Adipocyte (in vitro differentiated cells): ENCODE results near the gene MSTO1.
"Not testable (repeated sequence)": the region's sequence is repeated elsewhere in the genome, so short reads cannot be mapped to it uniquely, and the experiment has no call there.

ENCODE experiments used
- DNase-seq: peaks from one replicate; pipeline ENCODE4 v3.0.0-alpha.2; 2015; ENCODE audit warnings: low read depth
- H3K27me3 ChIP-seq: replicated peaks from 2 replicates; pipeline ENCODE4 v1.7.0; 2013; ENCODE audit warnings: mild to moderate bottlenecking, low read length, moderate library complexity; ENCODE audit not compliant: control insufficient read depth, insufficient read depth
- H3K36me3 ChIP-seq: 2 replicates; pipeline ENCODE4 v1.7.0; 2013; ENCODE audit warnings: low read length, mild to moderate bottlenecking, moderate library complexity; ENCODE audit not compliant: control insufficient read depth, insufficient read depth, severe bottlenecking
- H3K4me1 ChIP-seq: 2 replicates; pipeline ENCODE4 v1.7.0; 2013; ENCODE audit warnings: mild to moderate bottlenecking, low read length, moderate library complexity; ENCODE audit not compliant: control insufficient read depth, insufficient read depth
- H3K4me3 ChIP-seq: 2 replicates; pipeline ENCODE4 v1.7.0; 2013; ENCODE audit warnings: mild to moderate bottlenecking, low read length, moderate library complexity
- H3K9ac ChIP-seq: 2 replicates; pipeline ENCODE4 v1.7.0; 2013; ENCODE audit warnings: mild to moderate bottlenecking, low read length, moderate library complexity
- H3K9me3 ChIP-seq: 2 replicates; pipeline ENCODE4 v1.7.0; 2013; ENCODE audit warnings: mild to moderate bottlenecking, low read length, moderate library complexity; ENCODE audit not compliant: control insufficient read depth

Gene MSTO1

GRCh38 chr1:155649676-155650075 lies 39.7 kb downstream of the MSTO1 start:
- Histone ChIP-seq H3K27me3 (no peaks in the 10 kb centered on the region), H3K9me3 (no peaks in the 10 kb centered on the region), H3K9ac (no peak overlapping the region), H3K36me3 (no peaks in the 10 kb centered on the region), H3K4me1 (peaks cover 47% of the 10 kb centered on the region), H3K4me3 (no peak overlapping the region)
- DNase-seq: no peak

GRCh38 chr1:155650231-155650757 lies 40.3 kb downstream of the MSTO1 start:
- DNase-seq: no peak
- no peaks in the 10 kb centered on the region for H3K36me3 ChIP-seq
- H3K27me3 ChIP-seq: no peaks in the 10 kb centered on the region
- H3K9ac ChIP-seq: no peak overlapping the region
- H3K4me1 ChIP-seq: peaks cover 41% of the 10 kb centered on the region
- no peak overlapping the region for H3K4me3 ChIP-seq
- no peaks in the 10 kb centered on the region for H3K9me3 ChIP-seq

- Histone ChIP-seq H3K4me1 (peaks cover 25% of the 10 kb centered on the region), H3K36me3 (no peaks in the 10 kb centered on the region), H3K9me3 (no peaks in the 10 kb centered on the region), H3K4me3 (peak overlapping the region; percentile 53), H3K27me3 (no peaks in the 10 kb centered on the region), H3K9ac (no peak overlapping the region)
- DNase-seq: no peak
Measured at GRCh38 chr1:155651861-155652661, 42.0 kb downstream of the MSTO1 start.

GRCh38 chr1:155652951-155653350 lies 42.9 kb downstream of the MSTO1 start:
- no peak for DNase-seq
- Histone ChIP-seq H3K9ac (no peak overlapping the region), H3K36me3 (peaks cover under 1% of the 10 kb centered on the region), H3K4me3 (no peak overlapping the region), H3K9me3 (no peaks in the 10 kb centered on the region), H3K27me3 (no peaks in the 10 kb centered on the region), H3K4me1 (peaks cover 25% of the 10 kb centered on the region)

- DNase-seq: no peak
- Histone ChIP-seq H3K9me3 (no peaks in the 10 kb centered on the region), H3K4me3 (no peak overlapping the region), H3K9ac (no peak overlapping the region), H3K4me1 (no peaks in the 10 kb centered on the region), H3K36me3 (peaks cover 39% of the 10 kb centered on the region), H3K27me3 (no peaks in the 10 kb centered on the region)
Measured at GRCh38 chr1:155657463-155657862, 47.4 kb downstream of the MSTO1 start.

GRCh38 chr1:155661239-155661638 lies 51.2 kb downstream of the MSTO1 start:
- not testable (repeated sequence) for H3K27me3 ChIP-seq, DNase-seq, H3K9me3 ChIP-seq, H3K9ac ChIP-seq, H3K4me3 ChIP-seq, H3K4me1 ChIP-seq
- peaks cover 67% of the 10 kb centered on the region for H3K36me3 ChIP-seq
